Stimulated activated memory B cell treated with anti-CD40 and anti-IgM and Interleukin-4, amounts not matched to agents 10 μg/mL and 1 μg/mL and 100 μg/mL, for 72 hours (primary cell): ENCODE data around the gene ETFBKMT.
"Not testable (repeated sequence)": the region's sequence is repeated elsewhere in the genome, so short reads cannot be mapped to it uniquely, and the experiment has no call there.

ENCODE experiments used
- ATAC-seq: fragments of 150-1000 bp; cut with Tn5 transposase; 2 replicates; pipeline ENCODE4 v1.10.0; 2021
- H3K27ac Mint-ChIP-seq: one replicate; pipeline ENCODE4 v1.8.0; 2022; ENCODE audit warnings: mild to moderate bottlenecking, mixed read lengths
- H3K27me3 Mint-ChIP-seq: one replicate; pipeline ENCODE4 v1.8.0; 2022; ENCODE audit warnings: mixed read lengths
- H3K36me3 Mint-ChIP-seq: one replicate; pipeline ENCODE4 v1.8.0; 2022; ENCODE audit warnings: mixed read lengths
- H3K4me1 Mint-ChIP-seq: one replicate; pipeline ENCODE4 v1.8.0; 2022; ENCODE audit warnings: mixed read lengths
- H3K4me3 Mint-ChIP-seq: one replicate; pipeline ENCODE4 v1.8.0; 2022; ENCODE audit warnings: mild to moderate bottlenecking, moderate library complexity, mixed read lengths
- H3K9me3 Mint-ChIP-seq: one replicate; pipeline ENCODE4 v1.8.0; 2022; ENCODE audit warnings: mixed read lengths

ETFBKMT gene

GRCh38 chr12:31685801-31686200 is 26.3 kb downstream of the ETFBKMT start:
- H3K9me3 Mint-ChIP-seq = peaks cover 12% of the 10 kb centered on the region
- peak overlapping the region; percentile 85 for H3K27ac Mint-ChIP-seq
- H3K27me3 Mint-ChIP-seq = no peaks in the 10 kb centered on the region
- no peak for ATAC-seq
- no peak overlapping the region for H3K4me3 Mint-ChIP-seq
- peaks cover 39% of the 10 kb centered on the region for H3K36me3 Mint-ChIP-seq
- H3K4me1 Mint-ChIP-seq = peaks cover 23% of the 10 kb centered on the region

GRCh38 chr12:31687101-31687527 is 27.6 kb downstream of the ETFBKMT start:
- Mint-ChIP-seq H3K9me3 (peaks cover 12% of the 10 kb centered on the region), H3K36me3 (peaks cover 47% of the 10 kb centered on the region)

GRCh38 chr12:31689921-31690320 is 30.4 kb downstream of the ETFBKMT start:
- not testable (repeated sequence) for H3K27ac Mint-ChIP-seq, ATAC-seq, H3K9me3 Mint-ChIP-seq, H3K4me3 Mint-ChIP-seq, H3K27me3 Mint-ChIP-seq
- Mint-ChIP-seq H3K4me1 (peaks cover 16% of the 10 kb centered on the region), H3K36me3 (peaks cover 41% of the 10 kb centered on the region)

More at GRCh38 chr12:31687101-31687527, 27.6 kb downstream of the ETFBKMT start:
- peak; percentile 97 for ATAC-seq
- H3K27me3 Mint-ChIP-seq = no peaks in the 10 kb centered on the region
- peak overlapping the region; percentile 85 for H3K27ac Mint-ChIP-seq
- H3K4me3 Mint-ChIP-seq = peak overlapping the region; percentile 63
- H3K4me1 Mint-ChIP-seq = peaks cover 20% of the 10 kb centered on the region

DNA sequence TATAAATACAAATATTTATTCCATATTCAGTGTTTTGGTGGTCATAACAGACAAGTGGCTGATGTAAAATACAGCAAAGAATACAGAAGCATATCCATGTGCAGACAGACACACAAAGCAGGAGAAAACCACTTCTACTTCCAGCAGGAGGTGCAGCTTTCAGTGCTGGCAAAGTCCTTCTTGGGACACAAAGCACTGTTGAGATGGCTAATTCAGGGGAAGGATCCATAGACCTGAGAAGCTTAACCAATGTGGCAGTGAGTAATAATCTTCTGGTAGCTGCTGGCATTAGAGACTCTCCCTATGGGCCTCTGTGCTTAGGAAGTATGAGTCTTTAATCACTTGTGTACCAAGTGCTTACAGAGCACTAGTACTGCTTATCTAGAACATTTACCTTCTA is 42.6 kb downstream of the ETFBKMT start:
- H3K27ac Mint-ChIP-seq = no peak overlapping the region
- no peaks in the 10 kb centered on the region for H3K27me3 Mint-ChIP-seq
- peaks cover 3% of the 10 kb centered on the region for H3K9me3 Mint-ChIP-seq
- no peak overlapping the region for H3K4me3 Mint-ChIP-seq
- H3K4me1 Mint-ChIP-seq = peaks cover 9% of the 10 kb centered on the region
- ATAC-seq = no peak
- H3K36me3 Mint-ChIP-seq = peaks cover 47% of the 10 kb centered on the region

DNA sequence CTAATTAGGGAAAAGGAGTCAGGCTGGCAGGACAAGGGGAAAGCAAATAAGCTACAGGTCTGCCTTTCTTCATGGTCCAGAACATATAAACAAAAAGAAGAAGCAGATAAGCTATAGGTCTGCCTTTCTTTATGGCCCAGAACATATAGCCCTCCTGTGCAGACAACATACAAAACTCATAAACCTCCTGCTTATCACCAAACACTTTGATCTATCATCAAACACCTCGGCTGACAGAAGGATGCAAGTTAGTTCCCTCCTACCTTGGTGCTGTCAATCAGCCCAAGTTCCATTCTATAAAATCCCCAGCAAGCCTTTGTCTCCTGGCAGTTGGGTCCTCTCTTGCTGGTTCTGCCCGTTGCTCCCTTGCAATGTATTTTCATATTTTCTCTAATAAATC is 46.1 kb downstream of the ETFBKMT start:
- no peaks in the 10 kb centered on the region for H3K27me3 Mint-ChIP-seq
- H3K9me3 Mint-ChIP-seq = peaks cover 12% of the 10 kb centered on the region
- no peak for ATAC-seq
- no peak overlapping the region for H3K4me3 Mint-ChIP-seq
- H3K4me1 Mint-ChIP-seq = peaks cover 14% of the 10 kb centered on the region
- peaks cover 57% of the 10 kb centered on the region for H3K36me3 Mint-ChIP-seq
- no peak overlapping the region for H3K27ac Mint-ChIP-seq

GRCh38 chr12:31708118-31708517 is 48.6 kb downstream of the ETFBKMT start:
- Mint-ChIP-seq H3K36me3 (peaks cover 52% of the 10 kb centered on the region), H3K4me1 (peaks cover 28% of the 10 kb centered on the region), H3K9me3 (peaks cover 16% of the 10 kb centered on the region)
- not testable (repeated sequence) for ATAC-seq, H3K27me3 Mint-ChIP-seq, H3K27ac Mint-ChIP-seq, H3K4me3 Mint-ChIP-seq

GRCh38 chr12:31710021-31710818 is 50.7 kb downstream of the ETFBKMT start:
- Mint-ChIP-seq H3K27ac (peak overlapping the region; percentile 71), H3K9me3 (peaks cover 16% of the 10 kb centered on the region), H3K4me1 (peaks cover 32% of the 10 kb centered on the region), H3K36me3 (peaks cover 52% of the 10 kb centered on the region), H3K27me3 (no peaks in the 10 kb centered on the region), H3K4me3 (no peak overlapping the region)
- ATAC-seq = no peak

DNA sequence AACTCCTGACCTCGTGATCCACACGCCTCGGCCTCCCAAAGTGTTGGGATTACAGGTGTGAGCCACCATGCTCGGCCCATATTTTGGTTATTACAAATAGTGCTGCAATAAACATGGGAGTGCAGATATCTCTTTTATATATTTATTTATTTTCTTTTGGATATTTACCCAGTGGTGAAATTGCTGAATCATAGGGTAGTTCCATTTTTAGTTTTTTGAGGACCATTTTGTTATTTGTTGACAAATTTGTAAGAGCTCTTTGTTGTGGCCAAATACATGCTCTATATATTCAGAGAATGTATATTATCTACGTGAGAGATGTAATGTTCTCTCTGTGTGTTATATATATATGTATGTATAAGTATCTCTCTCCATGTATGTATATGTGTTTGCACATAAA is 53.4 kb downstream of the ETFBKMT start:
- peaks cover 20% of the 10 kb centered on the region for H3K9me3 Mint-ChIP-seq
- H3K27me3 Mint-ChIP-seq = no peaks in the 10 kb centered on the region
- H3K4me3 Mint-ChIP-seq = no peak overlapping the region
- H3K27ac Mint-ChIP-seq = no peak overlapping the region
- ATAC-seq = no peak
- peaks cover 40% of the 10 kb centered on the region for H3K4me1 Mint-ChIP-seq
- peaks cover 45% of the 10 kb centered on the region for H3K36me3 Mint-ChIP-seq

GRCh38 chr12:31714406-31715271 is 55.2 kb downstream of the ETFBKMT start:
- Mint-ChIP-seq H3K4me1 (peaks cover 52% of the 10 kb centered on the region), H3K9me3 (peaks cover 20% of the 10 kb centered on the region), H3K27ac (peak overlapping the region; percentile 86), H3K4me3 (peak overlapping the region; percentile 11), H3K36me3 (peaks cover 42% of the 10 kb centered on the region), H3K27me3 (no peaks in the 10 kb centered on the region)
- no peak for ATAC-seq

DNA sequence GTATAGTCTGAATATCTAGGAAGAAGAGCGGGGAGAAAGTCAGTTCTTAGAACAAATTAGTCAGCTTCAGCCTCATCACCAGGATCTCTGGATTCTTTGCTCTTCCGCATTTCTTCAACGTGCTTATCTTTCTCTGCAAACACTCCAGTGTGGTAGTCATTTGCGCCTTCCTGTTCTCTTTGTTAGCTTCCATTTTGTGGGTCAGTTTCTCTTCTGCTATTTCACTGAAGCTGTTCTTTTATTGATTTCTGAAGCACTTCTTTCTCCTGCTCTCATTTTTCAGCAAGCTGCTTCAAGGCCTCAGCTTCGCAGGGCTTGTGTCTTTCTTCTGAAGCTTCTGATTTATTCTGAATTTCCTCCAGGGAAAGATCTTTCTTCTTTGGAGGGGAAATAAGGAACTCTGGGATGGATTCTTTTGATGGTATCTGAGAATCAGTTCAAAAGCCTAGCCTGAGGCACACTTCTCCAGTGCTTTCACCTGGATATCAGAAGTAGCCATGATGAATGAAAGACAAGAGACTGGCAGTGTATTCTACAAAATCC is 55.9 kb downstream of the ETFBKMT start:
- Mint-ChIP-seq H3K27ac (peak overlapping the region; percentile 86), H3K27me3 (no peaks in the 10 kb centered on the region), H3K4me1 (peaks cover 49% of the 10 kb centered on the region), H3K4me3 (peak overlapping the region; percentile 11), H3K9me3 (peaks cover 18% of the 10 kb centered on the region), H3K36me3 (peaks cover 36% of the 10 kb centered on the region)
- peak; percentile 91 for ATAC-seq

DNA sequence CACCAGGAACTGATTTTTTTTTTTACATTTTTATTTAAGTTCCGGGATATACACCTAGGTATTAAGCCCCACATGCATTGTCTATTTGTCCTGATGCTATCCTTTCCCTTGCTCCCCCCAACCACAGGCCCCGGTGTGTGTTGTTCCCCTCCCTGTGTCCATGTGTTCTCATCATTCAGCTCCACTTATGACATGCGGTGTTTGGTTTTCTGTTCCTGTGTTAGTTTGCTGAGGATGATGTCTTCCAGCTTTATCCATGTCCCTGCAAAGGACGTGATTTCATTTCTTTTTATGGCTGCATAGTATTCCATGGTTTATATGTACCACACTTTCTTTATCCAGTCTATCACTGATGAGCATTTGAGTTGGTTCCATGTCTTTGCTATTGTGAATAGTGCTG is 57.5 kb downstream of the ETFBKMT start:
- Mint-ChIP-seq H3K4me3 (peak overlapping the region; percentile 64), H3K9me3 (peaks cover 12% of the 10 kb centered on the region), H3K4me1 (peaks cover 42% of the 10 kb centered on the region), H3K36me3 (peaks cover 37% of the 10 kb centered on the region), H3K27ac (peak overlapping the region; percentile 86)
- H3K27me3 Mint-ChIP-seq, ATAC-seq: not testable (repeated sequence)

GRCh38 chr12:31718542-31719198 is 59.2 kb downstream of the ETFBKMT start:
- H3K27ac Mint-ChIP-seq = peak overlapping the region; percentile 73
- H3K4me1 Mint-ChIP-seq = peaks cover 59% of the 10 kb centered on the region
- H3K4me3 Mint-ChIP-seq = not testable (repeated sequence)

GRCh38 chr12:31722580-31722979 is 63.1 kb downstream of the ETFBKMT start:
- no peaks in the 10 kb centered on the region for H3K27me3 Mint-ChIP-seq
- peak overlapping the region; percentile 33 for H3K4me3 Mint-ChIP-seq
- H3K9me3 Mint-ChIP-seq = peaks cover 5% of the 10 kb centered on the region
- ATAC-seq = no peak
- peaks cover 73% of the 10 kb centered on the region for H3K4me1 Mint-ChIP-seq
- H3K36me3 Mint-ChIP-seq = peaks cover 29% of the 10 kb centered on the region
- H3K27ac Mint-ChIP-seq = peak overlapping the region; percentile 88

More at GRCh38 chr12:31718542-31719198, 59.2 kb downstream of the ETFBKMT start:
- H3K27me3 Mint-ChIP-seq, ATAC-seq: not testable (repeated sequence)
- peaks cover 37% of the 10 kb centered on the region for H3K36me3 Mint-ChIP-seq
- peaks cover 12% of the 10 kb centered on the region for H3K9me3 Mint-ChIP-seq
